Neuronal stem cell (in vitro differentiated cells): Measurements from ENCODE around the gene PDGFC.

ENCODE experiments used
- DNase-seq: peaks from one replicate; pipeline ENCODE4 v3.0.0-alpha.2; 2013; ENCODE audit warnings: low spot score
- H2AFZ ChIP-seq: one replicate; pipeline ENCODE4 v1.6.1; 2013; ENCODE audit warnings: mild to moderate bottlenecking, low read length, inconsistent platforms
- H2AK5ac ChIP-seq: 2 replicates; pipeline ENCODE4 v1.6.1; 2013; ENCODE audit warnings: low read depth, mild to moderate bottlenecking, inconsistent platforms, low read length, moderate library complexity, mixed read lengths
- H2BK120ac ChIP-seq: 2 replicates; pipeline ENCODE4 v1.6.1; 2013; ENCODE audit warnings: low read depth, mild to moderate bottlenecking, inconsistent platforms, low read length, moderate library complexity, mixed read lengths
- H2BK12ac ChIP-seq: one replicate; pipeline ENCODE4 v1.6.1; 2013; ENCODE audit warnings: low read length, inconsistent platforms
- H2BK15ac ChIP-seq: 2 replicates; pipeline ENCODE4 v1.6.1; 2013; ENCODE audit warnings: mild to moderate bottlenecking, low read length, inconsistent platforms, mixed read lengths
- H2BK5ac ChIP-seq: one replicate; pipeline ENCODE4 v1.6.1; 2013; ENCODE audit warnings: inconsistent platforms, mild to moderate bottlenecking, low read length, moderate library complexity
- H3K14ac ChIP-seq: one replicate; pipeline ENCODE4 v1.6.1; 2013; ENCODE audit warnings: low read length, inconsistent platforms
- H3K18ac ChIP-seq: 2 replicates; pipeline ENCODE4 v1.6.1; 2013; ENCODE audit warnings: low read length, inconsistent platforms
- H3K23ac ChIP-seq: 2 replicates; pipeline ENCODE4 v1.6.1; 2013; ENCODE audit warnings: low read depth, mild to moderate bottlenecking, mixed read lengths, low read length, inconsistent platforms; ENCODE audit not compliant: poor library complexity
- H3K27ac ChIP-seq: replicated peaks from 3 replicates; pipeline ENCODE4 v1.5.1; 2013; ENCODE audit warnings: low read length, inconsistent platforms
- H3K27me3 ChIP-seq, 3 experiments: 2 replicates each; pipeline ENCODE4 v1.6.1; 2013; ENCODE audit warnings: low read length in 3 of 3, mild to moderate bottlenecking in 2 of 3, inconsistent platforms in 1 of 3, low read depth in 1 of 3, mixed read lengths in 1 of 3, moderate library complexity in 1 of 3; ENCODE audit not compliant: control insufficient read depth in 3 of 3, insufficient read depth in 3 of 3
- H3K36me3 ChIP-seq, 2 donors: replicated peaks in 1 of 2; 2 replicates each; pipeline ENCODE4 v1.6.1; 2013; ENCODE audit warnings: low read length in 2 of 2; ENCODE audit not compliant: control insufficient read depth in 2 of 2, insufficient read depth in 2 of 2
- H3K4ac ChIP-seq: 2 replicates; pipeline ENCODE4 v1.6.1; 2013; ENCODE audit warnings: inconsistent platforms, mild to moderate bottlenecking, low read length, moderate library complexity
- H3K4me1 ChIP-seq, 2 donors: 1 replicate in 1 of 2; 2 replicates in 1 of 2; pipeline ENCODE4 v1.6.1; 2013; ENCODE audit warnings: low read length in 2 of 2, low read depth in 1 of 2; ENCODE audit not compliant: control insufficient read depth in 2 of 2, insufficient read depth in 1 of 2
- H3K4me2 ChIP-seq: one replicate; pipeline ENCODE4 v1.6.1; 2013; ENCODE audit warnings: mild to moderate bottlenecking, low read length, inconsistent platforms; ENCODE audit not compliant: insufficient read depth, poor library complexity, severe bottlenecking
- H3K4me3 ChIP-seq, 2 donors: 2 replicates each; pipeline ENCODE4 v1.5.1; 2013; ENCODE audit warnings: low read length in 2 of 2, mild to moderate bottlenecking in 2 of 2, inconsistent platforms in 1 of 2, moderate library complexity in 1 of 2
- H3K79me1 ChIP-seq: one replicate; pipeline ENCODE4 v1.6.1; 2013; ENCODE audit warnings: low read depth, mild to moderate bottlenecking, inconsistent platforms, low read length, moderate library complexity
- H3K9ac ChIP-seq: one replicate; pipeline ENCODE4 v1.6.1; 2013; ENCODE audit warnings: mild to moderate bottlenecking, low read depth, low read length, inconsistent platforms; ENCODE audit not compliant: poor library complexity
- H3K9me3 ChIP-seq, 2 donors: replicated peaks in 1 of 2; 2 replicates each; pipeline versions ENCODE3 to v1.6.1; 2013; ENCODE audit warnings: low read length in 2 of 2, mild to moderate bottlenecking in 2 of 2, inconsistent platforms in 1 of 2, low read depth in 1 of 2, mixed read lengths in 1 of 2, moderate library complexity in 1 of 2; ENCODE audit not compliant: control insufficient read depth in 2 of 2, insufficient read depth in 1 of 2
- H4K8ac ChIP-seq: one replicate; pipeline ENCODE4 v1.6.1; 2013; ENCODE audit warnings: low read depth, mild to moderate bottlenecking, inconsistent platforms, low read length, moderate library complexity
- H4K91ac ChIP-seq: one replicate; pipeline ENCODE4 v1.6.1; 2013; ENCODE audit warnings: low read length, low read depth, mild to moderate bottlenecking, inconsistent platforms; ENCODE audit not compliant: poor library complexity
- WGBS, 2 donors: extraction: QIAGEN DNeasy Blood & Tissue Kit; methylation state at CpG; one replicate each; pipeline ENCODE4 v1.1.7; 2013; ENCODE audit warnings: missing lambda C conversion rate in 2 of 2, mixed read lengths in 1 of 2; ENCODE audit not compliant: insufficient read length in 2 of 2, insufficient replicate concordance in 1 of 2; ENCODE audit errors: extremely low coverage in 2 of 2; 5-methylcytosine and 5-hydroxymethylcytosine counted together

Gene PDGFC

GRCh38 chr4:156729416-156729815 is 242.2 kb downstream of the PDGFC start:
- Histone ChIP-seq H3K79me1 (no peaks in the 10 kb centered on the region), H3K36me3 (no peaks in the 10 kb centered on the region), H2BK5ac (no peak overlapping the region), H2AK5ac (no peak overlapping the region), H2BK120ac (no peak overlapping the region), H2BK12ac (no peak overlapping the region), H3K27me3 (no peaks in the 10 kb centered on the region), H2AFZ (peak overlapping the region; percentile 59), H3K4me3 (no peak overlapping the region), H3K18ac (no peak overlapping the region), H3K23ac (no peak overlapping the region), H3K9me3 (peaks cover 9 to 23% of the 10 kb centered on the region in 2 donors), H3K27ac (no peak overlapping the region), H3K14ac (no peak overlapping the region), H4K91ac (no peak overlapping the region), H3K9ac (no peak overlapping the region), H3K4ac (no peak overlapping the region), H4K8ac (no peak overlapping the region), H3K4me2 (no peak overlapping the region), H2BK15ac (no peak overlapping the region), H3K4me1 (no peaks in the 10 kb centered on the region)
- WGBS, 2 donors: no CpG with 5 or more reads among the region's 4 CpGs
- DNase-seq: no peak

GRCh38 chr4:156725257-156725656 is 246.3 kb downstream of the PDGFC start:
- no peaks in the 10 kb centered on the region for H3K79me1 ChIP-seq
- no peak overlapping the region for H4K91ac ChIP-seq
- peak overlapping the region; percentile 9 for H3K9ac ChIP-seq
- no peak overlapping the region for H2BK5ac ChIP-seq
- WGBS, 2 donors: no CpG with 5 or more reads among the region's 2 CpGs
- H3K27ac ChIP-seq: no peak overlapping the region
- no peaks in the 10 kb centered on the region for H3K27me3 ChIP-seq
- no peak overlapping the region for H2BK12ac ChIP-seq
- no peak overlapping the region for H3K23ac ChIP-seq
- DNase-seq: no peak
- H4K8ac ChIP-seq: no peak overlapping the region
- no peak overlapping the region for H3K4me2 ChIP-seq
- no peak overlapping the region for H3K4ac ChIP-seq
- no peak overlapping the region for H2BK120ac ChIP-seq
- H3K4me1 ChIP-seq: no peaks in the 10 kb centered on the region
- peak overlapping the region in 1 of 2 donors; percentile 66 for H3K4me3 ChIP-seq
- no peaks in the 10 kb centered on the region for H3K36me3 ChIP-seq
- H3K9me3 ChIP-seq: peaks cover 10 to 15% of the 10 kb centered on the region in 2 donors
- H2AFZ ChIP-seq: no peak overlapping the region
- peak overlapping the region; percentile 93 for H2AK5ac ChIP-seq
- no peak overlapping the region for H2BK15ac ChIP-seq
- peak overlapping the region; percentile 3 for H3K14ac ChIP-seq
- peak overlapping the region; percentile 6 for H3K18ac ChIP-seq

GRCh38 chr4:156723951-156724668 is 247.5 kb downstream of the PDGFC start:
- H3K4me1 ChIP-seq: no peaks in the 10 kb centered on the region
- no peak overlapping the region for H2BK12ac ChIP-seq
- H3K4me3 ChIP-seq: no peak overlapping the region
- H3K27me3 ChIP-seq: no peaks in the 10 kb centered on the region
- no peak overlapping the region for H3K4ac ChIP-seq
- no CpG with 5 or more reads among the region's 11 CpGs for whole genome bisulfite sequencing, 2 donors
- H3K18ac ChIP-seq: peak overlapping the region; percentile 67
- H2AFZ ChIP-seq: no peak overlapping the region
- H2AK5ac ChIP-seq: peak overlapping the region; percentile 24
- no peaks in the 10 kb centered on the region for H3K79me1 ChIP-seq
- H3K9ac ChIP-seq: no peak overlapping the region
- H2BK120ac ChIP-seq: no peak overlapping the region
- H3K36me3 ChIP-seq: no peaks in the 10 kb centered on the region
- no peak overlapping the region for H3K27ac ChIP-seq
- no peak overlapping the region for H2BK15ac ChIP-seq
- no peak overlapping the region for H3K14ac ChIP-seq
- H4K91ac ChIP-seq: no peak overlapping the region
- DNase-seq: no peak
- H3K23ac ChIP-seq: no peak overlapping the region
- peaks cover 10 to 15% of the 10 kb centered on the region in 2 donors for H3K9me3 ChIP-seq
- no peak overlapping the region for H2BK5ac ChIP-seq
- no peak overlapping the region for H4K8ac ChIP-seq
- no peak overlapping the region for H3K4me2 ChIP-seq

- no peak overlapping the region for H3K27ac ChIP-seq
- H3K4me2 ChIP-seq: no peak overlapping the region
- H2AFZ ChIP-seq: no peak overlapping the region
These were observed 253.4 kb downstream of the PDGFC start for GRCh38 chr4:156718226-156718625.

More at GRCh38 chr4:156718226-156718625, 253.4 kb downstream of the PDGFC start:
- no peak overlapping the region for H3K18ac ChIP-seq
- no peak overlapping the region for H2BK12ac ChIP-seq
- no peaks in the 10 kb centered on the region for H3K9me3 ChIP-seq
- H3K79me1 ChIP-seq: no peaks in the 10 kb centered on the region
- H3K14ac ChIP-seq: no peak overlapping the region
- no peak overlapping the region for H2BK5ac ChIP-seq
- H3K4me1 ChIP-seq: no peaks in the 10 kb centered on the region
- H3K4me3 ChIP-seq: no peak overlapping the region
- no peak overlapping the region for H3K23ac ChIP-seq
- H3K9ac ChIP-seq: no peak overlapping the region
- H3K27me3 ChIP-seq: no peaks in the 10 kb centered on the region
- no peak for DNase-seq
- WGBS, 2 donors: no CpG with 5 or more reads among the region's 8 CpGs
- H3K36me3 ChIP-seq: no peaks in the 10 kb centered on the region
- H2BK120ac ChIP-seq: no peak overlapping the region
- H4K8ac ChIP-seq: no peak overlapping the region
- H2BK15ac ChIP-seq: no peak overlapping the region
- H2AK5ac ChIP-seq: no peak overlapping the region
- no peak overlapping the region for H4K91ac ChIP-seq
- no peak overlapping the region for H3K4ac ChIP-seq
